Stimulated activated CD8-positive, alpha-beta memory T cell treated with anti-CD3 and anti-CD28 coated beads, Interleukin-7, amount 100 ng/mL, for 24 hours (primary cell): ENCODE measurements around the gene RBM24.
"Not testable (repeated sequence)": the region's sequence is repeated elsewhere in the genome, so short reads cannot be mapped to it uniquely, and the experiment has no call there.

Experiments
- DNase-seq: peaks from one replicate; pipeline ENCODE4 v3.0.0-alpha.2; 2020; ENCODE audit warnings: low read depth

RBM24 gene

DNA sequence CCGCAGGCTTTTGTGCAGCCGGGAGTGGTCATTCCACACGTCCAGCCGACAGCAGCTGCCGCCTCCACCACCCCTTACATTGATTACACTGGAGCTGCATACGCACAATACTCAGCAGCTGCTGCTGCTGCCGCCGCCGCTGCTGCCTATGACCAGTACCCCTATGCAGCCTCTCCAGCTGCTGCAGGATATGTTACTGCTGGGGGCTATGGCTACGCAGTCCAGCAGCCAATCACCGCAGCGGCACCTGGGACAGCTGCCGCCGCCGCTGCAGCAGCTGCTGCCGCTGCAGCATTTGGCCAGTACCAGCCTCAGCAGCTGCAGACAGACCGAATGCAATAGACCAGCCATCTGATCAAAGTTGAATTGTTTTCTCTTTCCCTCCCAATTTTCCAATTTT, 10.6 kb downstream of the RBM24 start:
- no peak for DNase-seq

DNA sequence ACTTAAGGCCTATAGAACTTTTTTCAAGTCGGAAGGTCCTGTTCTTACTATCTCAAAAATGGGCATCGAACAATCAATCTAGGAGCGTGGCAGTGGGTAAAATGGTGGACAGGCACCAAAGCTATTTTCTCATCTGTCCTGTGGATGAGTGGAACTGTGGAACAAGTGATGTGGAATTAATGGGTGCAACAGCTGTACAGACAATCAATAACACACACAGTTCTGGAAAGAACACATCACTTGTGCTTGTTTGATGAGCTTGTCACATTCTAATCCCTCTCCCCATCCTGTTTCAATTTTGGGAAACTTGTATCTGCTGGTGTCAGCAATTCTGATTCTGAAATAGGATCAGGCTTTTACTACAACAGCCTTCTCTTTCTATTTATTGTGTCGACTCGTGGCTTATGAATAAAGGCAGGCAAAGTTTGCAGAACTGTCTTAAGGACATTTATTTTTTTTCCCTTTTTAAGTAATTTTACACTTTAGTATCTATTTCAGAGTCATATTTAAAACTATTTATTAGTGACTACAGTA, 11.5 kb downstream of the RBM24 start:
- DNase-seq = no peak

GRCh38 chr6:17293395-17293794, 12.2 kb downstream of the RBM24 start:
- DNase-seq = no peak

GRCh38 chr6:17297271-17298080, 16.3 kb downstream of the RBM24 start:
- DNase-seq = no peak

GRCh38 chr6:17298257-17298656, 17.1 kb downstream of the RBM24 start:
- DNase-seq = no peak

DNA sequence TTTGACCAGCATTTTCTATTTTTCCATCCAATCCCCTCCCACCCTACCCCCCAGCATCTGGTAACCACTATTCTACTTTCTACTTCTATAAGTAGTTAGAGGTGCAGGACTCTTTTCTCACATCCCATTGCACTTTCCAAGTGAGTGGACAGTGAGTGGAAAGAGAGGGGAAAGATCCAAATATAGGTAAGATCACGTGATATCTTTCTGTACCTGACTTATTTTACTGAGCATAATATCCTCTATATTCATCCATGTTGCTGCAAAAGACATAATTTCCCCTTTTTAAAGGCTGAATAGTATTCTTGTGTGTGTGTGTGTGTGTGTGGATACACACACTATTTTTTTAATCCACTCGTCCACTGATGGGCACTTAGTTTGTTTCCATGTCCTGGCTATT, 18.1 kb downstream of the RBM24 start:
- no peak for DNase-seq

DNA sequence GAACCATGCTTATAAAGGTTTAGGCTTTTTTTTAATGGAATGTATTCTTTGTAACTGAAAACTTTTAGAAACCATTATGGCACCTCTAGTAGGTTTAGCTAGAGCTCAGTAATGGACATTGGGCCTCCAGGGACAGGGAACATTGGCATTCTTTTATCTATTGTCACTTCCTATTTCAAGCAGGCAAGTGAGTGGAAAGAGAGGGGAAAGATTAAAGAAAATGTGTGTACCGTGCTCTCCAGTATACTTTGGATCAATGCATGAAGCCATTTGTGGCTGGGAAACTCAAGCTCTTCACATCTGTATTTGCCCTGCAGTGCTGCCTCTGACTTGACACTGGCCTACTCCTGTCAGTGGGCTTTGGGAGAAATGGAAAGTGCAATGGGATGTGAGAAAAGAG, 18.6 kb downstream of the RBM24 start:
- no peak for DNase-seq

DNA sequence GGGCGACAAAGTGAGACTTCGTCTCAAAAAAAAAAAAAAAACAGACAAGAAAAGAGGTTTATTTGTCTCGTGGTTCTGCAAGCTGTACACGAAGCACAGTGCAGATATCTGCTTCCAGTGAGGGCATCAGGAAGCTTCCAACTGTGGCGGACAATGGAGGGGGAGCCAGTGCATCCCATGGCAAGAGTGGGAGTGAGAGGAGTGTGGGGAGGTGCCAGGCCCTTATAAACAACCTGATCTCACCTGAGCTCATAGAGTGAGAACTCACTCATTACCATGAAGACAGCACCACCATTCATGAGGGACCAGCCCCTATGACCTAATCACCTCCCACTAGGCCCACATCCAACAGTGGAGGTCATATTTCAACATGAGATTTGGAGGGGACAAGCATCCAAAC, 19.5 kb downstream of the RBM24 start:
- no peak for DNase-seq

GRCh38 chr6:17303444-17303843, 22.3 kb downstream of the RBM24 start:
- no peak for DNase-seq

DNA sequence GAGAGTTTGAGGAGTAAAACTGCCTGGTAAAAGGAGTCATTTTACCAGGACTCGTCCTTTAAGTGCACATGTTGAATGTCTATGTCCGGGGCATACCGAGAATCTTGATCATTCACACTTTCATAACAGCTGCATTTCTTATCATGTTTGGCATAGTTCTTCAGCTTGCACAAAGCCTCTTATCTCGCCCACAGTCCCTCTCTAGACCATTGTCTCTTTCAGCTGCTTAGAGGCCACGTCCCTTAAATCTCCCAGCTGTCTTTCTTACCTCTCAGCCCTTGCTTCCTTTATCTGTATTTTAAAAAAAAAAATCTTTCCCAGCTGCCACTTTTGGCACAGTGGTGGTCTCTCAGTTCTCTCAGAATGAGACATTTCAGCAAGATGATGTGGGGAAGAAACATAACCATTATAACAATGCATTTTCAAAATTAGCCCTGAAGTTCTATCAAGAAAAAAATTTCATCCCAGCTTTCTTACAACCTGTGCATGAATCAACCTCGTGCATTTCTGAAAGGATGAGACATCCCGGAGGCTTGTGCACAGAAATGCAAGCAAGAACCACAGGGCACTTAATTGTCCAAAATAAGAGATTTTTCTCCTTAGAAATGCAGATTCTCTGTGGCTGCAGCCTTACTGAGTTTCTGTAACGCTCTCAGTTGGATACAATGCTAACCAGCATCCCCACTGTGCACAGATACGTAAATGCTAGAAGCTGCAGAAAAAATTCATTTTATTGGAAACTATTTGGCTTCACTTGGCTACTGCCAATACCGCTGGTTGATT, 24.2 kb downstream of the RBM24 start:
- DNase-seq = no peak

DNA sequence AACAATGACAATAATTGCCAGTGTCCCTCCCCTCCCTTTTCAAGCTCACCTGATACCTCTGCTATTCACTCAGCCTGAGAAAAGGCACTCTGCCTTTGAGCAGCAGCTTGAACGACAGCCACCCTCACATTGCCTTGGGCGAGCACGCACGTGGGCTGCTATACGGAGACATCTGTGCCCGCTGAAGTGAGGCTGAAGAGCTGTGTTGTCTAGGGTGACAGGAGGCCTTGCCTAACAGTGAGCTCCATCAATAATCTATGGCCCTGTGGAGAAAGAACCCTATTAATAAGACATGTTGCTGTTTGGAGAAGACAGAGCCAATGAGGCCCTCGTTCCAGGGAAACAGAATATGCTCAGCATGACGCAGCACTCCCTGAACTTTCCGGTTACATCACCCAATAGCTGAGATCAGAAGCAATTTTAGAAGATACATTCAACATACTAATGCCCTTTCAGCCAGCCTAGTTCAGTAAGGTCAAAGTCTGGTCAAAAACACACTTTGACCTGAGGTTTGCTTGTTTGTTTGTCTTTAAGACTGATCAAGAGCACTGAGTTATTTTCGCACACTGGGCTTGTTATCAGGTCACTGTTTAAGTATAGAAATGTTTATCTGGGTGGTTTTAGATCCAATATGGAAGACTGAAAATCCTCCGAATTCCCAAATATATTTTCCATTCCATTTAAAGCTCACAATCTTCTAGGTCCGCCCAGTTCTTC, 30.6 kb downstream of the RBM24 start:
- DNase-seq = no peak

GRCh38 chr6:17313238-17313637, 32.1 kb downstream of the RBM24 start:
- DNase-seq = not testable (repeated sequence)

DNA sequence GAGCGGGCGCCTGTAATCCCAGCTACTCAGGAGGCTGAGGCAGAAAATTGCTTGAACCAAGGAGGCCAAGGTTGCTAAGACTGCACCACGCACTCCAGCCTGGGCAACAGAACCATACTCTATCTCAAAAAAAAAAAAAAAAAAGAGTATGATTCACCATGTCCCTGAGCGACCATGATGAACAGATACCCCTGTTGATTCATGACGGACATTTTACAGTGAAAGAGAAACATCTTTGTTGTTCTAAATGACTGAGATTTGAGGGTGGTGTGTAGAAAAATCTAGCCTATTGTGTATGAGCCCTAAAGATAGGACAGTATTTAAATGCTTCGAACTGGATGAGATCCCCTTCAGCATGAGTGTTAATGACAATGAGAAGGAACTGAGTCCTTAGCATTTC, 32.8 kb downstream of the RBM24 start:
- DNase-seq = no peak

DNA sequence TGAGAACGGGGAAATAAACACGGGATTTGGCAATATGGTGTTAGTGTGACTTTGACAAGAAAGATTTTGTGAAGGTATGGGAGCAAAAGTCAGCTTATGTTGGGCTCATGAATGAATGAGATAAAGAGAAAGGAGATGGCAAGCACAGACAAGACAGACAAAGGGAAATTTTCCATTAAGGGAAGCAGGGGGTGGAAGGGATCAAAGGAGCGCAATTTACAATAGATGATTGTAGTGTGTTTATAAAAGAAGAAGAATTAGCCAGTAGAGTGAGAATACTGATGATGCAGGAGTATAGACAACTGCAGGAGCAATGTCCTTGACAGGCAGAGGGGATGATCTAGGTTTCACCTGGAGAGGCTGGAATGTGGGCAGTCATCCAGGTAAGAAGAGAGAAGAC, 34.1 kb downstream of the RBM24 start:
- no peak for DNase-seq

DNA sequence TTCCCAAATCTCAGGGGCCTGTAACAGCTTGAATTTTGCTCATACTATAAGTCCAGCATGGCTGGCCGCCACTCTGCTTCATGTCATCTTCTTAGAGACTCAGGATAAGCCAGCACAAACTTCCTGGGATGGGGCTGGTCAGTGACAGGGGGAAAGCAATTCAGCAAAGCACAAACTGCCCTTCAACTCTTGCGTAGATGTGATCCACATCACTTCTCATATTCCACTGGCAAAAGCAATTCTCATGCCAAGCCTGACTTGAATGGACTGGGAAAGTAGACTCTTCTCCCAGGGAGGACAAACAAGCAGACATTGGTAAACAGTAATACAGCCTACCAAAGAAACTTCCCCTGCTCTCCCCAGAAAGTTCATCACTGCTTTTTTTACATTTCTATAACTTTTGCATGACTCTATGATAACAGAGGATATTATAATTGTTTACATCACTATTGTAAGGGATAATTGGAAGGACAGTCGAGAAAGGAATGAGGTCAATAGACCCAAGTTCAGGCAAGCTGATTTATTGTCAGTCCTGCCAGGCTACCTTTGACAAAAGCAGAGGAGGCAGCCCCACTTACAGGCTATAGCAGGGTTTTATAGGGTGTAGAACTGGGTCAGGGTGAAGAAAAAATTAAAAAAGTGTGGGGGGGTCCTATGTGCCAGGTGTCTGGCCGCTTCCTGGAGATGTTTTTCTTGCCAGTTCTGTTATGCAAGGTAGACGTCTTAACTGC, 37.4 kb downstream of the RBM24 start:
- no peak for DNase-seq

DNA sequence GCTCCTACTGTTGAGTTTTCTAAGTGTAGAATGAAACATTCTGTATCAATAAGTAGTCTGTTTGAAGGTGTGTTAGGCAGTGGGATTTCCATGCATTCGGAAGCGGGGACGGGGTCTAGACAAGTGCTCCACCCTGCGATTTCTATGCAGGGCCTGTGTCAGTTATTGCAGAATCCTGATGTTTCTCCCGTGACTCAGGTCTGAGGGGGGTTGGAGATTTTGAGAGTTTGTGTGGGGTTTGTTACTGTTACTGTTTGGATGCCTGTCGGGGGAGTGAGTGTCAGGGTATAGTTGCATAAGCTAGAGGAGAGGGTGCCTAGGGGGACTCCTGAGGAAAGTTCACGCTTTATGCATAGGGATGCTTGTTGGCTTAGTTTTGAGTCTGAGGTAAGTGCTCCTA, 39.1 kb downstream of the RBM24 start:
- DNase-seq = not testable (repeated sequence)

DNA sequence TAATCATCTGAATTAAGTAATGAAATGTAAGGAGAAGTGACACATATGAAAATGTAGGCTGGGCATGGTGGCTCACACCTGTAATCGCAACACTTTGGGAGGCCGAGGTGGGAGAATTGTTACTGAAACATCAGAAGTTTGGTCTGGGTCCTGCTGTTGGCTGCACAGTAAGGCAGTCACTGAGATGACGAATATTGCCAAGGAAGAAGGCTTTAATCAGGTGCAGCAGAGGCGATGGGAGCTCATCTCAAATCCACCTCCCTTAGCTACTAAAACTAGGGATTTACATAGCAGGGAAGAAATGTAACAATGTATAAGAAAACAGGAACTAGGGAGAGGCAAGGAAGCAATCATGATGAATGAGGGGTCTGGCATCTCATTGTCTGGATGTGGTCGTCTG, 50.1 kb downstream of the RBM24 start:
- no peak for DNase-seq

DNA sequence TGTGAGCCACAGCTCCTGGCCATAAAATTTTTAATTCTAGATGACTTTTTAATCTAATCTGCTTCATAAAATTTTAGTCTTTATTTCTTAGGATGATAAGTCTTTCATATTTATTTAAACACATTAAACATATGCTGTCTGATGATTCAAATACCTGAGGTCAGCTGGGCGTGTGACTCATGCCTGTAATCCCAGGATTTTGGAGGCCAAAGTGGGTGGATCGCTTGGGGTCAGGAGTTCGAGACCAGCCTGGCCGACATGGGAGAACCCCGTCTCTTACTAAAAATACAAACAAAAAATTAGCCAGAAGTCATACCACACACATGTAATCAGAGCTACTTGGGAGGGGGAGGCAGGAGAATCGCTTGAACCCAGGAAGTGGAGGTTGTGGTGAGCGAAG, 53.1 kb downstream of the RBM24 start:
- DNase-seq = no peak

DNA sequence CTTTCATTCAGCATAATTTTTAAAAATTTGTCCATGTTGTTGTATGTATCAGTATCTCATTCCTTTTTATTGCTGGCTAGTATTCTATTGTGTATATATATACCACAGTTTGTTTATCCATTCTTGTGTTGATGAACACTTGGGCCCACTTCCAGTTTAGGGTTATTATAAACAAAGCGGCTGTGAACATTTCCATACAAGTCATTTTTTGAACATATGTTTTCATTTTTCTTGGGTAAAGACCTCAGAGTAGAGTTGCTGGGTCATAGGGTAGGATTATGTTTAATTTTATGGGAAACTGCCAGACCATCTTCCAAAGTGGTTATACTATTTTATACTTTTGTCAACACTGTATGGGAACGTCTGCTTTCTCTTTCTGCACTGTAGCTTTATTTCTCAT, 55.3 kb downstream of the RBM24 start:
- no peak for DNase-seq

GRCh38 chr6:17339308-17339670, 58.1 kb downstream of the RBM24 start:
- no peak for DNase-seq

DNA sequence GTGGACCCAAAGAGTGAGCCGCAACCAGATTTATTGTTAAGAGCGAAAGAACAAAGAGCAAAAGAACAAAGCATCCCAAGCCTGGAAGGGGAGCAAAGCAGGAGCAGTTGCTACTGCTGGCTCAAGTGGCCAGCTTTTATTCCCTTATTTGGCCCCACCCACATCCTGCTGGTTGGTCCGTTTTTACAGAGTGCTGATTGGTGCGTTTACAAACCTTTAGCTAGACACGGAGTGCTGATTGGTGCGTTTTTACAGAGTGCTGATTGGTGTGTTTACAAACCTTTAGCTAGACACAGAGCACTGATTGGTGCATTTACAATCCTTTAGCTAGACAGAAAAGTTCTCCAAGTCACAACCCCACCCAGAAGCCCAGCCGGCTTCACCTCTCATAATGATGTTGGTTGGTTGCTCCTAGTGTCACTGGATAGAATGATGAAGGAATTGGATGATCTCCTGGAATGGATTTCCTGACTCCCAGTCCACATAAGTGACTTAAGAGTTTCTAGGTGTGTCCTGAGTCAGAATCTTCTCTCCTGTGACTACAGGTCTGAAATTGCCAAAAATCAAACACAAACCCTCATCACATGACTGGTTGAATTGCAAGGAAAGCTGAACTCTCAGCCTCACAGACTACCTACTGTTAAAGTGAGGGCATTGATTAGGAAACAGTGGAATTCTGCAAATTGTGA, 60.1 kb downstream of the RBM24 start:
- DNase-seq = no peak
